ENCODE data around the gene RAB33A. TPM values are rescaled to one million over a fixed set of nuclear protein-coding genes. Genes with fewer than 3 reads are reported as not detected.

RAB33A gene
- polyA plus RNA-seq, 2 of the 4 experiments (the other 2 are of a cell fraction) = 0.31 to 0.32 TPM

- FAIRE-seq = no peak
- no peak for DNase-seq (ENCODE audit: low read depth in 1 of 2, low spot score in 1 of 2)
- no peak overlapping the region for H3K27ac ChIP-seq
- H3K9me3 ChIP-seq = no peaks in the 10 kb centered on the region
- POLR2A ChIA-PET = no interaction called here
- TF ChIP-seq ZC3H11A (IDR thresholded peaks at IDR 0.05) (no peak), RARB (CRISPR knock-in tag; IDR thresholded peaks at IDR 0.05) (no peak), E2F6 (IDR thresholded peaks at IDR 0.05; ENCODE audit: borderline replicate concordance, low read depth) (no peak), FOSB (CRISPR knock-in tag; IDR thresholded peaks at IDR 0.05) (no peak), ZNF302 (CRISPR knock-in tag; IDR thresholded peaks at IDR 0.05) (no peak), SREBF2 (IDR thresholded peaks at IDR 0.05) (no peak), CBX8 (IDR thresholded peaks at IDR 0.05) (no peak), ESRRA (IDR thresholded peaks at IDR 0.05; ENCODE audit: borderline replicate concordance, low read length) (no peak), MYC (IDR thresholded peaks at IDR 0.05; ENCODE audit: borderline replicate concordance, low read length) (no peak)
- H3K4me3 ChIP-seq = no peak overlapping the region
- ATAC-seq = no peak
- WGBS (ENCODE audit: missing lambda C conversion rate) = 67% methylated on average over 3 of the region's 4 CpGs
- no peak overlapping the region for H3K4me2 ChIP-seq
- H3K4me1 ChIP-seq = no peaks in the 10 kb centered on the region
- CTCF ChIA-PET = interaction anchor here (1.1 to 5.5 kb wide), 6 partner anchors 8 to 178 kb away, joined by 3 to 58 read pairs (median 6); no protein-coding TSS in a partner anchor
Measured at GRCh38 chrX:130190801-130191200, 19.0 kb downstream of the RAB33A start.

GRCh38 chrX:130196466-130196865 lies 24.7 kb downstream of the RAB33A start:
- ChIA-PET POLR2A (interaction anchor here (0.7 kb wide), 1 partner anchor 608 kb away, joined by 4 read pairs; no protein-coding TSS in a partner anchor), CTCF (interaction anchor here (2.0 kb wide), 1 partner anchor 118 kb away, joined by 10 read pairs; no protein-coding TSS in a partner anchor)
- DNase-seq (ENCODE audit: low read depth in 1 of 2, low spot score in 1 of 2) (no peak), ATAC-seq (no peak), FAIRE-seq (peak; percentile 89)
- Histone ChIP-seq H3K4me1 (no peaks in the 10 kb centered on the region), H3K9me3 (no peaks in the 10 kb centered on the region), H3K4me2 (no peak overlapping the region), H3K27ac (no peak overlapping the region), H3K4me3 (no peak overlapping the region)
- WGBS (ENCODE audit: missing lambda C conversion rate) = 89% methylated on average over 7 of the region's 7 CpGs
- TF ChIP-seq SMC3 (IDR thresholded peaks at IDR 0.05) (no peak), NPAS2 (CRISPR knock-in tag; IDR thresholded peaks at IDR 0.05; ENCODE audit: borderline replicate concordance) (no peak), HES2 (IDR thresholded peaks at IDR 0.05) (no peak), NR3C1 (IDR thresholded peaks at IDR 0.05) (no peak), MAX (IDR thresholded peaks at IDR 0.05) (no peak), CTCF (IDR thresholded peaks at IDR 0.05) (no peak), RAD21 (conservative IDR thresholded peaks at IDR 0.05 in 1 of 2, IDR thresholded peaks at IDR 0.05 in 1 of 2) (no peak), HMGXB4 (CRISPR knock-in tag; IDR thresholded peaks at IDR 0.05; ENCODE audit: borderline replicate concordance) (no peak), ZFP36 (IDR thresholded peaks at IDR 0.05; ENCODE audit: borderline replicate concordance, partially characterized antibody) (no peak), MYC (IDR thresholded peaks at IDR 0.05; ENCODE audit: borderline replicate concordance, low read length) (no peak), EHF (CRISPR knock-in tag; IDR thresholded peaks at IDR 0.05) (no peak), HOXB13 (CRISPR knock-in tag; IDR thresholded peaks at IDR 0.05; ENCODE audit: low read depth) (no peak), RFX5 (IDR thresholded peaks at IDR 0.05) (no peak), MAFK (IDR thresholded peaks at IDR 0.05; ENCODE audit: partially characterized antibody) (no peak)
